GM10248 (cell line): Measurements from ENCODE around the gene PRKAA1.

Experiments
- CTCF ChIA-PET: fragments of 300-600 bp; sonication (Branson Sonifier 250); formaldehyde crosslinking; extraction: SDS; loops from one replicate; lab custom pipeline; 2021; ENCODE audit warnings: antibody characterized with exemption; lab: Yijun Ruan, JAX
- POLR2A ChIA-PET: fragments of 350-650 bp; sonication (Branson Sonifier 250); formaldehyde crosslinking; extraction: SDS; loops from one replicate; lab custom pipeline; 2020; ENCODE audit warnings: antibody characterized with exemption; lab: Yijun Ruan, JAX
- DNase-seq: peaks from one replicate; pipeline ENCODE4 v3.0.0; 2012; ENCODE audit errors: extremely low spot score
- TF ChIP-seq, protein P1 (sequence below): IDR thresholded peaks from 2 replicates; pipeline ENCODE4 v1.5.1; 2012; ENCODE audit warnings: mild to moderate bottlenecking, low read depth; ENCODE audit errors: extremely low read depth, missing control alignments, control extremely low read depth

PRKAA1 gene

DNA sequence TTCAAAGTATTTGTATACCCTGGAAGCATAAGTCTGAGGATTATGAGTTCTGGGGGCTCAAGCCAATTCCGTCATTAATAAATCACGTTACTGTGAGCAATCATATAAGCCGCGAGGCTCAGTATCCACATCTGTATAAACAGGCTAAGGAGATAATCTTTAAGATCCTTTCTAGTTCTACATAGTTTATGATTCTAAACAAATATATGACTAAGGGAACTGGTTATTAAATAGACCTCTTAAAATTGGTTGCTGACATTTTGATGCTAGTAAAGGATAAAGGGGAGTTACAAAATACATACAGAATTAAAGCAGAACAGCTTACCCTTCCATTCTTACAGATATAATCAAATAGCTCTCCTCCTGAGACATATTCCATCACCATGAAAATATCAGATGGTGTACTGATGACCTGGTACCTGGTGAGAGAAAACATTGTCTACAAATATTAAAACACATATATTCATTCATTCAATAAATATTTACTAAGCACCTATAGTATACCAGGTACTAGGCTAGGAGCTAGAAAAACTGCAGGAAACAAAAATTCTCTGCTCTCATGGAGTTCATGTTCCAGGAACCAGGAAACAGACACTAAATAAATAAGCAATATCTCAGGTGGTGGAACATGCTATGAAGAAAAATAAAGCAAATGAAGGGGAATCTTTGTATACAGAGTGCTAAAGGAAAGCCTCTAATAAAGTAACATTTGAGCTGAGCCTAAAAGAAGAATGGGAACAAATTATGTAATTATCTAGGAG is 22.9 kb downstream of the PRKAA1 start:
- CTCF ChIA-PET, result interaction anchor here (0.6 to 1.6 kb wide), 7 partner anchors 9 to 28 kb away, joined by 3 to 5 read pairs (median 4); partner anchors contain the start of gene TTC33
- DNase-seq, result no peak
- POLR2A ChIA-PET, result interaction anchor here (0.6 kb wide), 1 partner anchor 23 kb away, joined by 3 read pairs; no protein-coding TSS in a partner anchor
- TF ChIP-seq, protein P1, sequence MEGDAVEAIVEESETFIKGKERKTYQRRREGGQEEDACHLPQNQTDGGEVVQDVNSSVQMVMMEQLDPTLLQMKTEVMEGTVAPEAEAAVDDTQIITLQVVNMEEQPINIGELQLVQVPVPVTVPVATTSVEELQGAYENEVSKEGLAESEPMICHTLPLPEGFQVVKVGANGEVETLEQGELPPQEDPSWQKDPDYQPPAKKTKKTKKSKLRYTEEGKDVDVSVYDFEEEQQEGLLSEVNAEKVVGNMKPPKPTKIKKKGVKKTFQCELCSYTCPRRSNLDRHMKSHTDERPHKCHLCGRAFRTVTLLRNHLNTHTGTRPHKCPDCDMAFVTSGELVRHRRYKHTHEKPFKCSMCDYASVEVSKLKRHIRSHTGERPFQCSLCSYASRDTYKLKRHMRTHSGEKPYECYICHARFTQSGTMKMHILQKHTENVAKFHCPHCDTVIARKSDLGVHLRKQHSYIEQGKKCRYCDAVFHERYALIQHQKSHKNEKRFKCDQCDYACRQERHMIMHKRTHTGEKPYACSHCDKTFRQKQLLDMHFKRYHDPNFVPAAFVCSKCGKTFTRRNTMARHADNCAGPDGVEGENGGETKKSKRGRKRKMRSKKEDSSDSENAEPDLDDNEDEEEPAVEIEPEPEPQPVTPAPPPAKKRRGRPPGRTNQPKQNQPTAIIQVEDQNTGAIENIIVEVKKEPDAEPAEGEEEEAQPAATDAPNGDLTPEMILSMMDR, result no peak

- ChIA-PET POLR2A (no interaction called here), CTCF (interaction anchor here (0.6 to 1.5 kb wide), 4 partner anchors 10 to 18 kb away, joined by 3 to 5 read pairs (median 3); no protein-coding TSS in a partner anchor)
- TF ChIP-seq, protein P1, result no peak
- DNase-seq, result no peak
These were observed 23.6 kb downstream of the PRKAA1 start for GRCh38 chr5:40774623-40775022.

- CTCF ChIA-PET, result interaction anchor here (1.1 to 1.2 kb wide), 3 partner anchors 9 to 65 kb away, joined by 3 to 4 read pairs (median 4); no protein-coding TSS in a partner anchor
- POLR2A ChIA-PET, result no interaction called here
- TF ChIP-seq, protein P1, result no peak
- DNase-seq, result no peak
These were observed 27.4 kb downstream of the PRKAA1 start for GRCh38 chr5:40770764-40771163.

GRCh38 chr5:40762705-40763104 is 35.5 kb downstream of the PRKAA1 start:
- CTCF ChIA-PET, result interaction anchor here (1.5 kb wide), 1 partner anchor 13 kb away, joined by 4 read pairs; no protein-coding TSS in a partner anchor
- POLR2A ChIA-PET, result no interaction called here
- TF ChIP-seq, protein P1, result no peak
- no peak for DNase-seq

DNA sequence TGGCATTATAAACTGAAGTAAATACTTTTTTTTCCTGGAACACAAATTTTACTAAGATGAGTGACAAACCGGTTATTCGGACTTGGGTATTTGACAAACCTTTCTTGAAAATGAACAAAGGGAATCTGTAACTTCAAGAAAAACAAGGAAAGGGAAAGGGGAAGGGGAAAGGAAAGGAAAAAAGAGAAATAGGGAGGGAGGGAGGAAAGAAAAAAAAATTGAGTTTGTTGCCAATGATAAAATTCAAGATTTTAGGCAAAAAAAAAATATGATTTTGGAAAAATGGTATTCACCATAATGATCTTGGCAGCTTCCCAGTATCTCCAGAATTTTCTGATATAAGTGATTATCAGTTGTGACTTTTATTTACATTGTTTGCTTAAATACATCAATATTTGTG is 40.8 kb downstream of the PRKAA1 start:
- DNase-seq, result no peak
- TF ChIP-seq, protein P1, result no peak
- CTCF ChIA-PET, result no interaction called here
- POLR2A ChIA-PET, result no interaction called here

- TF ChIP-seq, protein P1, result peak; percentile 88
- POLR2A ChIA-PET, result no interaction called here
- CTCF ChIA-PET, result interaction anchor here (0.7 to 1.8 kb wide), 8 partner anchors 13 to 60 kb away, joined by 3 to 5 read pairs (median 3); no protein-coding TSS in a partner anchor
- DNase-seq, result peak; percentile 95
These were observed 42.5 kb downstream of the PRKAA1 start, which contains the start of gene TTC33 for GRCh38 chr5:40755407-40756365. TTC33 (minus strand) TSS chr5:40755961; CDS start chr5:40747018, 8,943 bp downstream.
